Measurements from ENCODE around the gene HSPB7.

Gene HSPB7

DNA sequence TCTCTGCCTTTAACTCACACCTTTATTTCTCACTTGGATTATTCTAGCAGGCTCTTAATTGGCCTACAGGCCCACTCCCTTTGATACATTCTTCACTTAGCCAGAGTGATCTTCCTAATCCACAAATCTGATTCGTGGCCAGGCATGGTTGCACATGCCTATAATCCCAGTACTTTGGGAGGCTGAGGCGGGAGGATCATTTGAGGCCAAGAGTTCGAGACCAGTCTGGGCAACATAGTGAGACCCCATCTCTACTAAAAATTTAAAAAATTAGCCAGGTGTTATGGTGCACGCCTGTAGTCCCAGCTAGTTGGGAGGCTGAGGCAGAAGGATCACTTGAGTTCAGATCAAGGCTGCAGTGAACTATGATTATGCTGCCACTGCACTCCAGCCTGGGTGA is 44.1 kb downstream of the HSPB7 start:
- no peak for DNase-seq

DNA sequence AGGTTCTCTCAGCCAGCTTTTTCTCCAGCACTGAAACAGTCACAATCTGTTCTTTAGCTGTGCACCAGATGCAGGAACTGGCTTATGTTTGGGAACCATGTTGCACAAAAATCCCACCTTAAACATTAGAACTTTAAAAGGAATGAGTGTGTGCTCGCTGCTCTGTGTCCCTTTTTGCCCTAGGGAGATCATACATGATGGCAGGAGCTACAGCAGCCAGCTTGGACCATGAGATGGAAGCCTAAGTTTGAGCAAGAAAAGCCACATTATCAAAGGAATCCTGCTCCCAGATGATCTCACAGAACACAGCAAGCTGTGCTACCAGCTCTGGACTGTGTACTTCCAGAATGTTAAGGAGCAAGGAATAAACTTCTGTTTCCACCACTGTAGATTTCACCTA is 45.4 kb downstream of the HSPB7 start:
- DNase-seq = no peak

DNA sequence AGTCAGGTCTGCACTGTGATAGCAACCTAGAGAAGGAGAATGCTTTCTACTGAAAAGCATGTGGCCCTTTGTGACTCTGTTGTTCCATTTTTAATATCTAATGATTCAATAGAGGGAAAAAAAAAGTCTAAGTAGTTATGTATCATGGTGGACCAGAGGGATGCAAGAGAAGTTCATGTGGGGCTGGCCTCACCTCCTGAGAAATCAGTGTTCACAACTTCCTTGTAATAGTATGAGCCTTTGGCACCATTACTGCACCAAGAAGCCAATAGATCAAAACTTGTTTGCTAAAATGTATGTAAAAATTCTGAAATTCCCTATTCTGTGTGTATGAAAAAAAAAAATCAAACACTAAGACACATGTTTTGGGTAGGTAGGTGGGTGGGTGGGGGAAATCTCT is 46.9 kb downstream of the HSPB7 start:
- DNase-seq = no peak

- no peak for DNase-seq
Observed at GRCh38 chr1:15969321-15969880, 48.4 kb downstream of the HSPB7 start.

DNA sequence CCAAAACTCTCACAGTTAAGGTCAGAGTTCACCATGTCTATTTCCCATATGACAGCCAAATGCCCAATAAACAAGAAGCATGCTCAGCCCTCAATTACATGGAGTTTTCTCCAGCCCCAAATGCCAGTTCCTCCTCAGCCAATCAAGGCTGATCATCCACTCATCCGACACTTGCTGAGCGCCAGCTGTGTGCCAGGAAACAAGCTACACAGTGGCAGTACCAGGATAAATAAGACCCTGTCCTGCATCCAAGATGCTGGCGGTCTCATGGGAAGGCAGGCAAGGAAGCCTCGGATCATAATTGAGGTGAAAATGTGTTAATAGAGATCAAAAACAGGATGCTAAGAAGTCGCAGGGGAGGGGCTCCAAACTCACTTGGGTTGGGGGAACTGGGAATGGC is 49.7 kb downstream of the HSPB7 start:
- DNase-seq = no peak

GRCh38 chr1:15966956-15967344 is 50.9 kb downstream of the HSPB7 start:
- DNase-seq = no peak

DNA sequence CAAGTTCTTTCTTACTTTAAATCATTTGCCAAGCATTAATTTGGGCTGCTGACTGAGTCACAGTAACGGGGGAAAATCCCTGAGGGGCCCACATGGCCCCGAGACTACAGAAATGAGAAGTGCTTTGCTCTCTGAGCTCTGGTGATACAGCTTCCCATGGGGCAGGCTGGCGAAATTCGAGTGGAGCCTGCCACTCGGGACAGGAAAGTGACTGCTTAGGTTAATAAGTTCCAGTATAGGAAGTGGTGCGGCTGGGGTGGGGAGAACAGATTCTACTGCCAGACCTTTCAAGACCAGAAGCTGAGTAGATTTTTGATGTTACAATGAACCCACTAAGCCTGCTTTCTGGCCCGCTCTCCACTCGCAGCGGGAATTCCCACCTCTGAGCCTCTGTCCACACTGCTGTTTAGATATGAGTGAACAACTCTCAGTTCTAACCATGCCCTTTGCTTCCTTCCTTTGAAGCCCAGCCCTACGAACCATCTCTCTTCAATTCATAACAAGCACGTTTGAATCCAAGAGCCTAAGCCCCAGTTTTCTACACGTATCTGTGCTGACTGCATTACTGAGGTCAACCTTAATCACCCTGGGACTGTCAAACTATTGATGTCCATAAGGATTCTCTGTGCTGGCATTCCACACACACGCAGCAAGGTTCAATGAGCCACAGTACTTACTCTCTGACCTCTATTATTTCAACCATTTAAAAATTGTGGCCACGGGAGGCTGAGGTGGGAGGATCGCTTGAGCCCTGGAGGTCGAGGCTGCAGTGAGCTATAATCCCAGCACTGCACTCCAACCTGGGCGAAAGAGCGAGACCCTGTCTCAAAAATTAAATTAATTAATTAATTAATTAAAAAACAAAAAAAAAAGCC is 51.5 kb downstream of the HSPB7 start:
- DNase-seq = peak in 4 of 6 experiments; percentile 7 to 36 (median 13)

DNA sequence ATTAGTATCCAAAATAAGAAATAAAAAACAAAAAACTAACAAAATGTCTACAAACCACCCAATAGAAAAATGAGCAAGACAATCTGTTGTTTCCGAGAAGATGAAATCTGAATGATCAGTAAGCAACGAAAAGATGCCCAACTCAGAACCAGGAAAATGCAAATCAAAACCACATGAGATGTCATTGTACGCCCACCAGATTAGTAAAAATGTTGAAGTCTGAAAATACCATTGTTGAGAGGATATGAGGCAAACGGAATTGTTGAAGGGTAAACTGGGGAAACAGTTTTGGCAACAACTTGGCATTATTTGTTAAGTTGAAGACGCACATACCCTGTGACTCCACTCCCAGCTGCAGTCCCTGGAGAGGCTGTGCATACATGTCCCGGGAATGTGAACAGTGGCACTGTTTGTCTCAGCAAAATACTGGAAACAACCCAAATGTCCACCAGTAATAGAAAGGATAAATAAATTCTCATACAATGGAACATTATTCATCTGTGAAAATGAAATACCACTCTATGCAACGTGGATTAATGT is 52.5 kb downstream of the HSPB7 start:
- DNase-seq = no peak
